IPS-18c (cell line): Measurements from ENCODE around the gene WDFY2.

Source experiments
- H3K4me3 ChIP-seq: 2 replicates; pipeline ENCODE4 v1.7.0; 2013; ENCODE audit warnings: low read depth, mild to moderate bottlenecking, low read length, moderate library complexity; ENCODE audit not compliant: insufficient read depth
- H3K9me3 ChIP-seq: one replicate; pipeline ENCODE4 v1.6.1; 2013; ENCODE audit warnings: mild to moderate bottlenecking, low read length, moderate library complexity; ENCODE audit not compliant: control insufficient read depth, insufficient read depth

WDFY2 gene

GRCh38 chr13:51731759-51732158 is 147.5 kb downstream of the WDFY2 start:
- Histone ChIP-seq H3K9me3 (no peaks in the 10 kb centered on the region), H3K4me3 (no peak overlapping the region)

GRCh38 chr13:51733374-51734298 is 149.4 kb downstream of the WDFY2 start:
- no peaks in the 10 kb centered on the region for H3K9me3 ChIP-seq
- H3K4me3 ChIP-seq = no peak overlapping the region

- Histone ChIP-seq H3K9me3 (no peaks in the 10 kb centered on the region), H3K4me3 (no peak overlapping the region)
Measured at GRCh38 chr13:51734786-51735185, 150.5 kb downstream of the WDFY2 start.

DNA sequence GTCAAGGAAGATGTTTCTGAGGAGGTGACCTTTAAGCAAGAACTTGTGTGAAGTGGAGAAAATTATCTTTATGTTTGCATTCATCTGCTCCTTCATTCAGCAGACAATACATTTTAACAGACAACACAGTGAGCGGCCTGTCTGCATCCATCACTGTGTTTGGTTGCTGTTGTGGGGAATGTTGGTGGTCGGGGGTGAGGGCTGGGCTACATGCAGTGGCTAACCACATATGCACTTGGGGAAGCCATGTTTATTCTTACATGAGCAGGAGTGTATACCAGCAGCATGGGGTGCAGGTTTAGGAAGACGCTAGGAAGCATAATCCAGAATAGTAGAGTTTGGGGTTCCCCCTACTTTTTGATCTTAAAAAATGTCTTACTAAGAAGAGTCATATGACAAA is 153.3 kb downstream of the WDFY2 start:
- Histone ChIP-seq H3K9me3 (no peaks in the 10 kb centered on the region), H3K4me3 (no peak overlapping the region)

GRCh38 chr13:51738226-51738905 is 154.1 kb downstream of the WDFY2 start:
- Histone ChIP-seq H3K4me3 (no peak overlapping the region), H3K9me3 (no peaks in the 10 kb centered on the region)

- Histone ChIP-seq H3K4me3 (no peak overlapping the region), H3K9me3 (no peaks in the 10 kb centered on the region)
Measured at GRCh38 chr13:51739027-51739764, 154.9 kb downstream of the WDFY2 start.

DNA sequence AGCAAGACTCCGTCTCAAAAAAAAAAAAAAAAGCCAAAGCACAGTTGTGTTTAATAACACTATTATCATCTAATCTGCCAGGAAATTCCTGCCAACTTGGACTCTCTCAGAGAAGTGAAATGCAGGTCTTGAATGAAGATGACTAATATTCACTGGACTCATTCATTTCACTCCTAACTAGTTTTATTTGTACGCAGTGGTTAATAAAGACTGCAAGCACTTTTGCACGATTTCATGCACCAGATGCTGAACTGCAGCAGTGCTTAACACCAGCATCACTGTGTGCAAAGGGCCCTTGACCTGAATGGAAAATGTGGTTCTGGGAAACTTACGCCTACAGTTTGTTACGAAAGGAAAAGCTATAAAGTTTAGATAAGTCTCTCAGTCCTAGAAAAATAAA is 156.4 kb downstream of the WDFY2 start:
- Histone ChIP-seq H3K4me3 (no peak overlapping the region), H3K9me3 (no peaks in the 10 kb centered on the region)

- Histone ChIP-seq H3K4me3 (no peak overlapping the region), H3K9me3 (no peaks in the 10 kb centered on the region)
Measured at GRCh38 chr13:51742031-51742430, 157.8 kb downstream of the WDFY2 start.

DNA sequence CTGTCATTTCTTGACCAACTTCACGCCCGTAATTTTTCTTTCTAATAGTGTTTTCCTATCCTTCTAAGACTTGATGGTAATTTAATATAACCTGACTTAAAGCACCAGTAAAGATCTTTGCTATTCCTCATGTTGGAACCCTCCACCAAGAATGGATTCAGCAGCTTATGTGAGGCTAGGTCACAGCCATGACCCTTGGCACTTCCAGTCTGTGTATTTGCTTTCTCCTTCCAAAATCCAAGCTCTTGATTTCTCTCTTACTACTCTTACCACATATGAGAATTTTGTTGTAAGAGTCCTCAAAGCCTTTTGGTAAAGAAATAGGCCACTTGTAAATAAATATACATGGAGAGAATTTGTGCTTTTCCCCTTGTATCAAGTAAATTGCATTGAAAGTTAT is 158.3 kb downstream of the WDFY2 start:
- Histone ChIP-seq H3K4me3 (no peak overlapping the region), H3K9me3 (no peaks in the 10 kb centered on the region)

GRCh38 chr13:51745243-51745642 is 161.0 kb downstream of the WDFY2 start:
- no peaks in the 10 kb centered on the region for H3K9me3 ChIP-seq
- no peak overlapping the region for H3K4me3 ChIP-seq

DNA sequence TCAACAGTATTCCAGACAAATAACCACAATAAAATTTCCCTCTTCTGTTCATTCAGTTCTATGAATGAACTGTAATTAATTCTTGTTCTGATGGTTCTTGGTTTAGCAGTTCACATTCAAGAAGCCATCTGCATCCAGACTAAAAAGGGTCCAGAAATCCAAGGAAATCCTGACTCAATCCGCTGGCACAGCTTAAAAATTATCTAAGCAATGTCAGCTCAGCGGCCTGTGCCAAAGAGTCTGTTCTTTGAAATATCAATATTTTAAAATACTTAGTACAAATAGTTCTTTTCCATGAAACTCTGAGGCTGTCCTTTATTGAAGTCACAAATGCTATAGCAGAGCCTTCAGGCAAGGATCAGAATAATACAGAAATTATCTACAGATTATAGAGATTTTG is 162.5 kb downstream of the WDFY2 start:
- H3K9me3 ChIP-seq = no peaks in the 10 kb centered on the region
- H3K4me3 ChIP-seq = no peak overlapping the region

DNA sequence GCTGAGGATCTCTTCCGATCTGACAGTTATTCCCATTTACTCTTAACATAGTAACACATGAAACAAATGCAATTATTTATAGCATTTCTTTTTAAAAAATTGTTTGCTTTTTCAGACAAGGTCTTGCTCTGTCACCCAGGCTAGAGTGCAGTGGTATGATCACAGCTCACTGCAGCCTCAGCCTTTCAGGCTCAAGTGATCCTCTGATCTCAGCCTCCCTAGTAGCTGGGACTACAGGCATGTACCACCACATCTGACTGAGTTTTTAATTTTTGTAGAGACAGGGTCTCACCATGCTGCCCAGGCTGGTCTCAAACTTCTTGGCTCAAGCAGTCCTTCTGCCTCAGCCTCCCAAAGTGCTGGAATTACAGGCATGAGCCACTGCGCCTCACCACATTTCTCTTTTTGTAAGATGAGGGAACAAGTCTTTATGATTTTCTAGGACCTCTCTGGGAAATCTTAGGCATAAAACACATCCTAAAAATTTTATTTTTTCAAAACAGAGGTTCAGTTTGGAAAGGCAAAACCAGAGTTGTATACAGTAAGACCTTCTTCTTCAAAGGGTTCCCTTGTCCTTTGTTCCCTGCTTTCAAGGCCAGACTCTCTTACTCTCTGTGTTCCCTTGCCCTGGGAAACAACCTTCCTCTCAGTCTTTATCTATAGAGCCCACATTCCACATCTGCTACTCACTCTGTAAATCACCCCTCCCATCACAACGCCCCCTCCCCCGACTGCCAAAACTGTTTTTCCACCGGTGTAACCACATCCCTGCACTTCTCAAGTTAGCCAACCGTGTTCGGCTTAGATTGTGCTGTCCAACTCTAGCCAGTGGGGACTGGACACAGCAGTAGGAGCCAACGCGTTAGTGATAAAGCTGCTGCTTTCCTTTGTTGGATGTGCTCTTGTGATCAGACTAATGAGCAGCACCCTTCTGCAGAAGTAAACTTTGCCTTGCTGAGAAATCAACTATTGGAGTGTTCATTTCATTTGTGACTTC is 163.5 kb downstream of the WDFY2 start:
- Histone ChIP-seq H3K9me3 (no peaks in the 10 kb centered on the region), H3K4me3 (no peak overlapping the region)

GRCh38 chr13:51756651-51757050 is 172.4 kb downstream of the WDFY2 start:
- H3K4me3 ChIP-seq = no peak overlapping the region

GRCh38 chr13:51758691-51759090 is 174.4 kb downstream of the WDFY2 start:
- Histone ChIP-seq H3K4me3 (no peak overlapping the region), H3K9me3 (no peaks in the 10 kb centered on the region)

More at GRCh38 chr13:51756651-51757050, 172.4 kb downstream of the WDFY2 start:
- no peaks in the 10 kb centered on the region for H3K9me3 ChIP-seq

DNA sequence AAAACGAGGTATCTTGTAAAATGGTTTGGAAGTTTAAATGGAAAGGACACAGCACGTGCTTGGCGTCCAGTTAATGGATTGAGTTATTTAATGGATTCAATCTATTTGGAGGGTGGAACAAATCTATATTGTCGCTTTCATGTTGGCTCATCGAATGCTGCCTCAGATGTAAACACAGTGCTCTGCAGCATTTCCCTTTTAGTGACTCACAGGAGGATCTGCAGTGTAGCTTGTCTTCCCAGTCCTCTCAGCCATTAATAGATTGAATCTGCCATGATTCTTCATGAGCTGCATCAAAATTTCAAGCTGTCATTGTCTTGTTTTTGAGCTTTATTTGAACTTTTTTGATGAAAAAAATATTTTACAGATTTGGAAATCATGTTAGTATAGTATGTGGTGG is 175.0 kb downstream of the WDFY2 start:
- no peak overlapping the region for H3K4me3 ChIP-seq
- no peaks in the 10 kb centered on the region for H3K9me3 ChIP-seq

- H3K4me3 ChIP-seq = no peak overlapping the region
- H3K9me3 ChIP-seq = no peaks in the 10 kb centered on the region
Measured at GRCh38 chr13:51760592-51760991, 176.3 kb downstream of the WDFY2 start.
